Thoracic aorta (tissue), 2 donors: Measurements from ENCODE around the gene TAF1B. TPM values are rescaled to one million over a fixed set of nuclear protein-coding genes. Genes with fewer than 3 reads are reported as not detected.

ENCODE experiments used
- ATAC-seq: fragments of 150-250 bp; one replicate; pipeline ENCODE4 v1.8.0; 2017; ENCODE audit warnings: low read depth; ENCODE audit not compliant: insufficient number of reproducible peaks, low FRiP score
- DNase-seq: peaks from one replicate; pipeline ENCODE4 v3.0.0-alpha.2; 2020; ENCODE audit warnings: low spot score
- H3K27ac ChIP-seq, 2 donors: fragments of 200-600 bp; sonication (generic); 1 replicate in 1 of 2; 2 replicates in 1 of 2; pipeline ENCODE4 v1.5.1; 2016; ENCODE audit warnings: mild to moderate bottlenecking in 2 of 2, moderate library complexity in 2 of 2
- H3K27me3 ChIP-seq: fragments of 200-600 bp; sonication (generic); replicated peaks from 2 replicates; pipeline ENCODE4 v1.6.0; 2016; ENCODE audit warnings: mild to moderate bottlenecking; ENCODE audit not compliant: insufficient read depth
- H3K36me3 ChIP-seq: fragments of 200-600 bp; sonication (generic); one replicate; pipeline ENCODE4 v1.5.1; 2016
- H3K4me1 ChIP-seq, 2 donors: fragments of 200-600 bp; sonication (generic); 1 replicate in 1 of 2; 2 replicates in 1 of 2; pipeline versions ENCODE4 v1.5.1 to v1.6.0; 2016; ENCODE audit warnings: low read depth in 2 of 2, mild to moderate bottlenecking in 1 of 2; ENCODE audit not compliant: control insufficient read depth in 1 of 2
- H3K4me3 ChIP-seq: fragments of 200-600 bp; sonication (generic); 2 replicates; pipeline ENCODE4 v1.5.1; 2016; ENCODE audit warnings: mild to moderate bottlenecking
- H3K9me3 ChIP-seq: fragments of 200-600 bp; sonication (generic); 2 replicates; pipeline ENCODE4 v1.5.1; 2016
- total RNA-seq, 2 donors: library from RNA; depleted of rRNA; stranded (reverse); fragments of >200 nt; gene quantifications; one replicate each; pipeline versions ENCODE4 v1.1.0 to v1.2.3, GENCODE V29; 2016
- TF ChIP-seq, protein P1 (sequence below): fragments of 200-600 bp; sonication (generic); IDR thresholded peaks from one replicate; pipeline ENCODE4 v1.5.1; 2019; ENCODE audit warnings: antibody characterized with exemption

The TAF1B gene
- total RNA-seq, 2 donors from 2014 or later: 8.3 to 11.2 TPM

DNA sequence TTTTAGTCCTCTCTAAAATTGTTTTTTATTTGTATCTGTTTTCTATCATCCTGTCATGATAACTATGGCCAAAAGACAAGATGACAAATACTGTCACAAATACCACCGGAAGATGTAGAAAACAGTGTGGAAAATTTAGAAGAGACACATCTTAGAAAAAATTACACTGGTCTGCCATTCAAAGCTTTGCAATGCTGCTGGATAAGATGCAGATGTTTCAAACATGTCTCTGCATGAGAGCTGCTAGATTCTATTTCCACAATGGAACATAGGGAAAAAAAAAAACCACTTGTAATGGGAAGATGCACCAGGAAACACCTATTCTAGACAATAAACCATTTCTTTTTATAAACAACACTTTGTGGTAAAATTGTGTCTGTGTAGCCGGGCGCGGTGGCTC is 5.8 kb upstream of the TAF1B start:
- no peak for ATAC-seq
- H3K27ac ChIP-seq: no peak overlapping the region
- no peak for DNase-seq
- H3K9me3 ChIP-seq: no peaks in the 10 kb centered on the region
- no peak overlapping the region for H3K4me3 ChIP-seq
- TF ChIP-seq, protein P1, sequence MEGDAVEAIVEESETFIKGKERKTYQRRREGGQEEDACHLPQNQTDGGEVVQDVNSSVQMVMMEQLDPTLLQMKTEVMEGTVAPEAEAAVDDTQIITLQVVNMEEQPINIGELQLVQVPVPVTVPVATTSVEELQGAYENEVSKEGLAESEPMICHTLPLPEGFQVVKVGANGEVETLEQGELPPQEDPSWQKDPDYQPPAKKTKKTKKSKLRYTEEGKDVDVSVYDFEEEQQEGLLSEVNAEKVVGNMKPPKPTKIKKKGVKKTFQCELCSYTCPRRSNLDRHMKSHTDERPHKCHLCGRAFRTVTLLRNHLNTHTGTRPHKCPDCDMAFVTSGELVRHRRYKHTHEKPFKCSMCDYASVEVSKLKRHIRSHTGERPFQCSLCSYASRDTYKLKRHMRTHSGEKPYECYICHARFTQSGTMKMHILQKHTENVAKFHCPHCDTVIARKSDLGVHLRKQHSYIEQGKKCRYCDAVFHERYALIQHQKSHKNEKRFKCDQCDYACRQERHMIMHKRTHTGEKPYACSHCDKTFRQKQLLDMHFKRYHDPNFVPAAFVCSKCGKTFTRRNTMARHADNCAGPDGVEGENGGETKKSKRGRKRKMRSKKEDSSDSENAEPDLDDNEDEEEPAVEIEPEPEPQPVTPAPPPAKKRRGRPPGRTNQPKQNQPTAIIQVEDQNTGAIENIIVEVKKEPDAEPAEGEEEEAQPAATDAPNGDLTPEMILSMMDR: no peak
- H3K4me1 ChIP-seq: no peaks in the 10 kb centered on the region
- H3K36me3 ChIP-seq: no peaks in the 10 kb centered on the region
- H3K27me3 ChIP-seq: no peaks in the 10 kb centered on the region

DNA sequence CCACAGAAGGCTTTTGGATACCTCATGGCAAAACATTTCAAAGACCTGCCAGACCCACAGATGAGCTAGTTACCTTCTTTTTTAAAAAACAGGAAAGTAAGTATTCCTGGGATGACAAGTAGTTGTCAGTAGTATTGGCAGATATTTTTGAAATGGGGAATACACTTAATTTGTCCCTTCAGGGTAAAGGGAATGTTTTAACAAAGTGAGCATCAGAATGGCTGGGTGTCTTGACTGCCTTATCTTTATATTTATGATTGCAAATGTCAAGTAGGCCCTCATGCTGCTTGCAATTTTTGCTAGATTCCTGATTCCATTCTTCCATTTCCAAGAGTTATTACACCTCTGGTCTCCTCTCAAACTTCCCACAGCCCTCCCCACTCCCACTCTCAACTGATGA is 4.9 kb upstream of the TAF1B start:
- no peak for DNase-seq
- TF ChIP-seq, protein P1: no peak
- no peak for ATAC-seq
- H3K27ac ChIP-seq: no peak overlapping the region
- H3K4me3 ChIP-seq: no peak overlapping the region
- H3K4me1 ChIP-seq: no peaks in the 10 kb centered on the region
- no peaks in the 10 kb centered on the region for H3K9me3 ChIP-seq
- H3K36me3 ChIP-seq: no peaks in the 10 kb centered on the region
- H3K27me3 ChIP-seq: no peaks in the 10 kb centered on the region

DNA sequence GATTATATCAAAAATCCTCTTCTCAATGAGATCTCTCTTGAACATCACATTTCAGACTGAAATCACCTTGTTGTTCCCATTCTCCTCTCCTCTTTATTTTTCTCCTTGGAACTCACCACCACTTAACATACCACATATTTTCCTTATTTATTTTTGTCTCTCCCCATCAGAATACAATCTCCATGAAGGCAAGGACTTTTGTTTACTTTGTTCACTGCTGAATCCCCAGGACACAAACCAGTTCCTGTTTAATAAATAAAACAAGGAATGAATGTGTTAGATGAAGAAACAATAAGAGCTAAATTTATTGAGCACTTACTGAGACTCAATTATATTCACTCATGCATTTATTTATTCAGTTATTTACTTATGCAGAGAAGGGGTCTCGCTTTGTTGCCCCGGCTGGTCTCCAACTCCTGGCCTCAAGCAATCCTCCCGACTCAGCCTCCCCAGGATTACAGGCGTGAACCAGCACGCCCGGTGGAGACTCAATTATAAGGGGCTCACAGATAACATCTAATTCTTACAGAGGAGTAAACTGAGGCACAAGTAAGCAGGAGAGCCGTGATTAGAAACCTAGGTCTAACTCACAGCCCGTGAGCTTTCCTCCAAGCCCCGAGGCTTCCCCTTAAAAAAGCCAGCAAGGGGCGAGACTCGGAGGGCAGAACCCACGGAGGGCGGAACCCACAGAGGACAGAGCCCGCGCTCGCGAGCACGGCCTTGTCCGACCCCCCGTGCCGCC is 616 bp upstream of the TAF1B start:
- H3K27ac ChIP-seq: peak overlapping the region; percentile 83 to 84
- TF ChIP-seq, protein P1: no peak
- H3K27me3 ChIP-seq: no peaks in the 10 kb centered on the region
- DNase-seq: no peak
- no peaks in the 10 kb centered on the region for H3K36me3 ChIP-seq
- peak overlapping the region; percentile 93 for H3K4me3 ChIP-seq
- H3K4me1 ChIP-seq: peaks cover 0 to 20% of the 10 kb centered on the region in 2 donors
- ATAC-seq: no peak
- no peaks in the 10 kb centered on the region for H3K9me3 ChIP-seq

DNA sequence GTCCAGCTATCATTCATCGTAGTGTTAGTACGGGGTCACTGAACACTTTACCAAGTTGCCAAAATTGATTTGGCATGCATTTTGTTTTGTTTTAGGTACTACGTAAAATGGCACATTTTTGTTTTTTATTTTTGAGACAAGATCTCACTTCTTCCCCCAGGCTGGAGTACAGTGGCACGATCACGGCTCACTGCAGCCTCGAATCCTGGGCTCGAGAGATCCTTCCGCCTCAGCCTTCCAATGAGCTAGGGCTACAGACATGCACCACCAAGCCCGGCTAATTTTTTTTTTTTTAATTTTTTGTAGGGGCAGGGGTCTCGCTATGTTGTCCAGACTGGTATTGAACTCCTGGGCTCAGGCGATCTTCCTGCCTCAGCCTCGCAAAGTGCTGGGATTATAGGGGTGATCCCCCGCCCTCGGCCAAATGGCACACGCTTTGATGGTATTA is 786 bp downstream of the TAF1B start:
- peak overlapping the region; percentile 83 to 84 for H3K27ac ChIP-seq
- peak; percentile 24 for ATAC-seq

DNA sequence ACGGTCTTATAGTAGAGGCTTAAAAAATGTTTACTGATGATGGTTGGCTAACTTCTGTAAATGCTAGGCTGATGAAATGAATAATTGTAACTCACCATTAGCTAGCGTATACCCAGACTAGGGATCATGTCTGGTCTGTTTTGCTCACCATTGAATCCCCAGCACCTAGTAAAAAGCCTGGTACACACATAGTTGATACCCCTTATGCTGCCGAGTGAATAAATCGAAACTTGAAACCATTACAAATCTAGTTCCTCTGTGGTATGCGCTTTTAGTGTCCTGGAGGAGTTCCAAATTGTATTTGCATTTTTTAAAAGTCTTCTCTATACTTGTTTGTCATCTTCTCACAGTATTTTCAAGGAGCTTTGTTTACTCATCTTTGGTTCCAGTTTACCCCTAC is 1.3 kb downstream of the TAF1B start:
- DNase-seq: no peak
- Histone ChIP-seq H3K4me1 (peaks cover 0 to 20% of the 10 kb centered on the region in 2 donors), H3K36me3 (no peaks in the 10 kb centered on the region), H3K9me3 (no peaks in the 10 kb centered on the region), H3K27ac (no peak overlapping the region), H3K27me3 (no peaks in the 10 kb centered on the region), H3K4me3 (peak overlapping the region; percentile 93)
- TF ChIP-seq, protein P1: no peak
- ATAC-seq: no peak

More for the DNA sequence above, 786 bp downstream of the TAF1B start:
- TF ChIP-seq, protein P1: no peak
- Histone ChIP-seq H3K36me3 (no peaks in the 10 kb centered on the region), H3K9me3 (no peaks in the 10 kb centered on the region), H3K27me3 (no peaks in the 10 kb centered on the region), H3K4me1 (peaks cover 0 to 20% of the 10 kb centered on the region in 2 donors), H3K4me3 (peak overlapping the region; percentile 93)
- no peak for DNase-seq
